ENCODE measurements around the gene BDNF.

BDNF gene

GRCh38 chr11:27625347-27625912 is 74.8 kb downstream of the BDNF start:
- DNase-seq (ENCODE audit: low read depth), result no peak

- no peak for DNase-seq (ENCODE audit: low read depth)
Measured at GRCh38 chr11:27623945-27624523, 76.2 kb downstream of the BDNF start.

GRCh38 chr11:27622541-27623300 is 77.5 kb downstream of the BDNF start:
- DNase-seq (ENCODE audit: low read depth), result no peak

GRCh38 chr11:27621405-27622161 is 78.7 kb downstream of the BDNF start:
- no peak for DNase-seq (ENCODE audit: low read depth)

- no peak for DNase-seq (ENCODE audit: low read depth)
Measured at GRCh38 chr11:27619763-27620335, 80.4 kb downstream of the BDNF start.

GRCh38 chr11:27619039-27619574 is 81.1 kb downstream of the BDNF start:
- DNase-seq (ENCODE audit: low read depth), result no peak

- no peak for DNase-seq (ENCODE audit: low read depth)
Measured at GRCh38 chr11:27618281-27618915, 81.9 kb downstream of the BDNF start.

GRCh38 chr11:27616711-27617110 is 83.5 kb downstream of the BDNF start:
- no peak for DNase-seq (ENCODE audit: low read depth)

GRCh38 chr11:27615833-27616232 is 84.4 kb downstream of the BDNF start:
- no peak for DNase-seq (ENCODE audit: low read depth)

- no peak for DNase-seq (ENCODE audit: low read depth)
Measured at GRCh38 chr11:27614092-27614491, 86.2 kb downstream of the BDNF start.

- no peak for DNase-seq (ENCODE audit: low read depth)
Measured at GRCh38 chr11:27612932-27613880, 87.0 kb downstream of the BDNF start.

- DNase-seq (ENCODE audit: low read depth), result no peak
Measured at GRCh38 chr11:27611947-27612455, 88.3 kb downstream of the BDNF start.

- DNase-seq (ENCODE audit: low read depth), result no peak
Measured at GRCh38 chr11:27611390-27611789, 88.9 kb downstream of the BDNF start.

GRCh38 chr11:27610946-27611345 is 89.3 kb downstream of the BDNF start:
- no peak for DNase-seq (ENCODE audit: low read depth)

GRCh38 chr11:27610280-27610679 is 90.0 kb downstream of the BDNF start:
- no peak for DNase-seq (ENCODE audit: low read depth)

- no peak for DNase-seq (ENCODE audit: low read depth)
Measured at GRCh38 chr11:27608951-27609350, 91.3 kb downstream of the BDNF start.

GRCh38 chr11:27605422-27605821 is 94.8 kb downstream of the BDNF start:
- no peak for DNase-seq (ENCODE audit: low read depth)

All from stimulated activated CD4-positive, alpha-beta T cell treated with anti-CD3 and anti-CD28 coated beads, Interleukin-2, amount 100 ng/mL, for 4 hours (primary cell).